Neutrophil (primary cell): ENCODE measurements around the gene TGIF1.

Source experiments
- H3K27ac ChIP-seq: fragments of 200-600 bp; sonication (generic); 2 replicates; pipeline ENCODE4 v1.5.1; 2016; ENCODE audit warnings: mild to moderate bottlenecking, moderate library complexity
- H3K27me3 ChIP-seq: fragments of 200-600 bp; sonication (generic); 2 replicates; pipeline ENCODE4 v1.6.0; 2016; ENCODE audit warnings: mild to moderate bottlenecking
- H3K36me3 ChIP-seq: fragments of 200-600 bp; sonication (generic); 2 replicates; pipeline ENCODE4 v1.5.1; 2017
- H3K4me1 ChIP-seq, 2 experiments: fragments of 200-600 bp in 1 of 2; sonication (generic) in 1 of 2; 1 replicate in 1 of 2; 2 replicates in 1 of 2; pipeline versions ENCODE4 v1.5.1 to v1.6.1; 2013 to 2016; ENCODE audit warnings: low read depth in 1 of 2, low read length in 1 of 2, mild to moderate bottlenecking in 1 of 2, moderate library complexity in 1 of 2; ENCODE audit not compliant: control insufficient read depth in 1 of 2, insufficient read depth in 1 of 2
- H3K4me3 ChIP-seq, 2 experiments: fragments of 200-600 bp in 1 of 2; sonication (generic) in 1 of 2; 1 replicate in 1 of 2; 2 replicates in 1 of 2; pipeline ENCODE4 v1.5.1; 2013 to 2016; ENCODE audit warnings: low read depth in 1 of 2, low read length in 1 of 2, mild to moderate bottlenecking in 1 of 2, moderate library complexity in 1 of 2
- H3K9me3 ChIP-seq: fragments of 200-600 bp; sonication (generic); 2 replicates; pipeline ENCODE4 v1.5.1; 2016
- CTCF ChIP-seq: fragments of 200-600 bp; sonication (generic); IDR thresholded peaks from 2 replicates; pipeline ENCODE4 v1.5.1; 2016; ENCODE audit warnings: antibody characterized with exemption

Gene TGIF1

GRCh38 chr18:3415110-3415509, 34.9 kb upstream of the TGIF1 start:
- no peak overlapping the region for H3K27ac ChIP-seq

DNA sequence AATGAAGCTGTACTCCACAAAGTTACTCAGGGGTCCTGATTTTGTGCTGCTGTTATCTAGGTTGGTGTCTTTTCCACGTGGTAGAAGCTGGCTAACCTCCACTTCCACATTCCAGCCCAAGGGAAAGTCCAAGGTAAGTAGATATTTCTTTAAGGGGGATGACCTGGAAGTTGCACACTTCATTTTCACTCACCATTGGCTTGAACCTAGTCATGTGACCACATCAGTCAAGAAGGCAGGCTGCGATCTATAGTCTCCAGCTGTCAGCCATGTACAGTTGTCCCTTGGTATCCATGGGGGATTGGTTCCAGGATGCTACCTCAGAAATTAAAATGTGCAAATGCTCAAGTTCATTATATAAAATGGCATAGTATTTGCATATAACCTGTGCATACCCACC, 31.9 kb upstream of the TGIF1 start:
- Histone ChIP-seq H3K4me3 (no peak overlapping the region), H3K9me3 (no peaks in the 10 kb centered on the region), H3K27me3 (no peaks in the 10 kb centered on the region), H3K36me3 (no peaks in the 10 kb centered on the region), H3K4me1 (no peaks in the 10 kb centered on the region), H3K27ac (no peak overlapping the region)
- no peak for TF ChIP-seq CTCF

More at GRCh38 chr18:3415110-3415509, 34.9 kb upstream of the TGIF1 start:
- Histone ChIP-seq H3K27me3 (peaks cover 19% of the 10 kb centered on the region), H3K36me3 (no peaks in the 10 kb centered on the region), H3K4me1 (no peaks in the 10 kb centered on the region), H3K4me3 (no peak overlapping the region), H3K9me3 (no peaks in the 10 kb centered on the region)
- no peak for TF ChIP-seq CTCF

- H3K27ac ChIP-seq = no peak overlapping the region
- no peaks in the 10 kb centered on the region for H3K36me3 ChIP-seq
- H3K9me3 ChIP-seq = no peaks in the 10 kb centered on the region
- no peaks in the 10 kb centered on the region for H3K4me1 ChIP-seq
- no peak for TF ChIP-seq CTCF
- no peaks in the 10 kb centered on the region for H3K27me3 ChIP-seq
- H3K4me3 ChIP-seq = no peak overlapping the region
These were observed 29.1 kb upstream of the TGIF1 start for GRCh38 chr18:3420919-3421279.

DNA sequence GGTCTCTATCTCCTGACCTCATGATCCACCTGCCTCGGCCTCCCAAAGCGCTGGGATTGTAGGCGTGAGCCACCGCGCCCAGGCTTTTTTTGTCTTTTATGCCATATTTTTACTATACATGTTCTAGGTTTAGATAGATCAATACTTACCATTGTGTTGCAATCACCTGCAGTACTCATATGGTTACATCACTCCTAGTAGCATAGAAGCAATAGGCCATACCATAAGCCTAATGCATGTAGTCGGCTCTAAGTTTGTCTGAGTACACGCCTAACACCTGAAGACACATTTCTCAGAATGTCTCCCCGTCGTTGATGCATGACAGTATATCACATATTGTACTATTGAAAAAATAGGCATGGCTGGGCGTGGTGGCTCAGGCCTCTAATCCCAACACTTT, 27.1 kb upstream of the TGIF1 start:
- H3K27ac ChIP-seq = no peak overlapping the region
- H3K27me3 ChIP-seq = no peaks in the 10 kb centered on the region
- H3K9me3 ChIP-seq = no peaks in the 10 kb centered on the region
- no peak overlapping the region for H3K4me3 ChIP-seq
- H3K36me3 ChIP-seq = no peaks in the 10 kb centered on the region
- no peak for TF ChIP-seq CTCF
- H3K4me1 ChIP-seq = no peaks in the 10 kb centered on the region

DNA sequence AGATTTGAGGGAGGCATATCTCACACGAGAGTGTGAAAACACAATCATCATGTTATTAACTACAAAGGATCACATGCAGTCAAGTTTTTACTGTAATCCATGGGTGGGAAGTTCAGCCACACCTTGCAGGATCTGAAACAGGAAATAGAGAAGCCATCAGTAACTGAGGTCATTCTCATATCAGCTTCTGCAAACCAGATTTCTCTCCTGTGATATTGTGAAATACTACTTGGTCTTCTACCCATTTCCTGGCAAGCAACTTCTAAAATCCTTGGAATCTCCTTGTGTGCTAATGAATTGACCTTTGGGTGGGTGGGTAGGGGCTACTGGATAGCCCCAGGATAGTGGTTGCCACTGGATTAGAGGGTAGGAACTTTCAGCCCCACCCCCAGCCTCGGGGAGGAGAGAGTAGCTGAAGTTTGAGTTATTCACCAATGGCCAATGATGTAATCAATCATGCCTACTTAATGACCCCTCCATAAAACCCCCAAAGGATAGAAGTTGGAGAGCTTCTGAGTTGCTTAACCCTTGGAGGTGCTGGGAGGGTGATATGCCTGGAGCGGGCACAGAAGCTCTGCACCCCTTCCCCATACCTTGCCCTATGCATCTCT, 25.6 kb upstream of the TGIF1 start:
- Histone ChIP-seq H3K9me3 (no peaks in the 10 kb centered on the region), H3K27me3 (no peaks in the 10 kb centered on the region), H3K27ac (no peak overlapping the region), H3K4me3 (no peak overlapping the region), H3K4me1 (no peaks in the 10 kb centered on the region), H3K36me3 (no peaks in the 10 kb centered on the region)
- TF ChIP-seq CTCF = no peak

DNA sequence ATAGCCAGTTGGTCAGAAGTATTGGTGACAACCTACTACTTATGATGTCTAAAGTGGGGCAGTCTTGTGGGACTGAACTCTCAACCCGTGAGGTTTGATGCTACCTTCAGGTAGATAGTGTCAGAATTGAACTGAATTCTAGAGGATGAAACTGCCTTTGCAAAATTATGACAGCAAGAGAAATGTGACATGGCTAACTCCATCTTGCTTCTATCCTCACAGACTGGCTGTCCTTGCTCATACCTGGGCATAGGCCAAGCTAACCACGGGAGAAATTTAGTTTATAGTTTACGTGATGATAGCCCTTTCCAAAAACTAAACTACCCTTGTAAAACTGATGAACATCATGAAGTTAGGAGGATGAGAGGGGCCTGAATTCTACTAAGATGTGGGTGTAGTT, 24.9 kb upstream of the TGIF1 start:
- Histone ChIP-seq H3K27ac (no peak overlapping the region), H3K9me3 (no peaks in the 10 kb centered on the region), H3K36me3 (no peaks in the 10 kb centered on the region), H3K4me1 (no peaks in the 10 kb centered on the region), H3K4me3 (no peak overlapping the region), H3K27me3 (no peaks in the 10 kb centered on the region)
- TF ChIP-seq CTCF = no peak
